Liver (tissue), 3 donors: Measurements from ENCODE around the gene GUCA1C.

Experiments
- FOXA1 ChIP-seq: IDR thresholded peaks from 2 replicates; pipeline ENCODE4 v1.6.1; 2016; ENCODE audit warnings: antibody characterized with exemption
- GABPA ChIP-seq, 2 donors: IDR thresholded peaks in 1 of 2; conservative IDR thresholded peaks in 1 of 2; 2 replicates each; pipeline ENCODE4 v1.6.1; 2016; ENCODE audit warnings: antibody characterized with exemption in 2 of 2, mild to moderate bottlenecking in 1 of 2, moderate library complexity in 1 of 2
- HNF4G ChIP-seq: IDR thresholded peaks from 2 replicates; pipeline ENCODE4 v1.6.1; 2016; ENCODE audit warnings: antibody characterized with exemption
- JUND ChIP-seq, 2 donors: IDR thresholded peaks; 2 replicates each; pipeline ENCODE4 v1.6.1; 2016; ENCODE audit warnings: antibody characterized with exemption in 2 of 2
- NR2F2 ChIP-seq: IDR thresholded peaks from 2 replicates; pipeline ENCODE4 v1.6.1; 2016; ENCODE audit warnings: antibody characterized with exemption
- RAD21 ChIP-seq, 2 donors: IDR thresholded peaks; 2 replicates each; pipeline ENCODE4 v1.6.1; 2016; ENCODE audit warnings: antibody characterized with exemption in 2 of 2, mild to moderate bottlenecking in 2 of 2
- SP1 ChIP-seq: IDR thresholded peaks from 2 replicates; pipeline ENCODE4 v1.6.1; 2018; ENCODE audit warnings: antibody characterized with exemption, mild to moderate bottlenecking
- TAF1 ChIP-seq: conservative IDR thresholded peaks from 2 replicates; pipeline ENCODE4 v1.6.1; 2016; ENCODE audit warnings: antibody characterized with exemption, mild to moderate bottlenecking
- YY1 ChIP-seq: IDR thresholded peaks from 2 replicates; pipeline ENCODE4 v1.6.1; 2016; ENCODE audit warnings: antibody characterized with exemption, mild to moderate bottlenecking
- TF ChIP-seq, protein P1 (sequence below): IDR thresholded peaks from 2 replicates; pipeline ENCODE4 v1.6.1; 2016; ENCODE audit warnings: antibody characterized with exemption, mild to moderate bottlenecking
- TF ChIP-seq, protein P2 (sequence below): fragments of 150-350 bp; IDR thresholded peaks from 2 replicates; pipeline ENCODE4 v1.5.1; 2017; ENCODE audit warnings: improper control_type of control experiment, low read depth, low read length; ENCODE audit not compliant: missing input control
- TF ChIP-seq, protein P3 (sequence below): IDR thresholded peaks from 2 replicates; pipeline ENCODE4 v1.6.1; 2016; ENCODE audit warnings: antibody characterized with exemption
- TF ChIP-seq, protein P4 (sequence below): IDR thresholded peaks from 2 replicates; pipeline ENCODE4 v1.6.1; 2016; ENCODE audit warnings: antibody characterized with exemption
- TF ChIP-seq, protein P5 (sequence below): IDR thresholded peaks from 2 replicates; pipeline ENCODE4 v1.6.1; 2016; ENCODE audit warnings: antibody characterized with exemption
- donor health status: healthy.
- donor health status: healthy.

DNA sequence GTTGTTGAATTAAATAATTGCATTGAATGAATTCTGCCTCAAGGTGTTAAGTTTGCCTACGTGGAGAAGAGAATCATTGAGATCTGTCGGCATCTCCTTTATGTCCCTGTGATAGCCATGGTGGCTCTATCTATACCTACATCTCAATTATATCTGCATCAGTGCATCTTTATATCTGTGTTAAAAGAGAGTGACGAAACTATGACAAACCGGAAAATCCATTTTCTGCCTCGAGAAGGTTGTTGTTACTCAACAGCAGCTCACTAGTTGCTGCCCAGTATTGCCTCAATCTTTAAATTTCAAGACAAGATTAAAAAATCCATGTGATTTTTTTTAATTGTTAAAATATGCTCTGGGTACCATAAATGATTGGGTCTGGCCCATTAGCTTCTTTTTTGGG lies 58.7 kb downstream of the GUCA1C start:
- TF ChIP-seq, protein P1, sequence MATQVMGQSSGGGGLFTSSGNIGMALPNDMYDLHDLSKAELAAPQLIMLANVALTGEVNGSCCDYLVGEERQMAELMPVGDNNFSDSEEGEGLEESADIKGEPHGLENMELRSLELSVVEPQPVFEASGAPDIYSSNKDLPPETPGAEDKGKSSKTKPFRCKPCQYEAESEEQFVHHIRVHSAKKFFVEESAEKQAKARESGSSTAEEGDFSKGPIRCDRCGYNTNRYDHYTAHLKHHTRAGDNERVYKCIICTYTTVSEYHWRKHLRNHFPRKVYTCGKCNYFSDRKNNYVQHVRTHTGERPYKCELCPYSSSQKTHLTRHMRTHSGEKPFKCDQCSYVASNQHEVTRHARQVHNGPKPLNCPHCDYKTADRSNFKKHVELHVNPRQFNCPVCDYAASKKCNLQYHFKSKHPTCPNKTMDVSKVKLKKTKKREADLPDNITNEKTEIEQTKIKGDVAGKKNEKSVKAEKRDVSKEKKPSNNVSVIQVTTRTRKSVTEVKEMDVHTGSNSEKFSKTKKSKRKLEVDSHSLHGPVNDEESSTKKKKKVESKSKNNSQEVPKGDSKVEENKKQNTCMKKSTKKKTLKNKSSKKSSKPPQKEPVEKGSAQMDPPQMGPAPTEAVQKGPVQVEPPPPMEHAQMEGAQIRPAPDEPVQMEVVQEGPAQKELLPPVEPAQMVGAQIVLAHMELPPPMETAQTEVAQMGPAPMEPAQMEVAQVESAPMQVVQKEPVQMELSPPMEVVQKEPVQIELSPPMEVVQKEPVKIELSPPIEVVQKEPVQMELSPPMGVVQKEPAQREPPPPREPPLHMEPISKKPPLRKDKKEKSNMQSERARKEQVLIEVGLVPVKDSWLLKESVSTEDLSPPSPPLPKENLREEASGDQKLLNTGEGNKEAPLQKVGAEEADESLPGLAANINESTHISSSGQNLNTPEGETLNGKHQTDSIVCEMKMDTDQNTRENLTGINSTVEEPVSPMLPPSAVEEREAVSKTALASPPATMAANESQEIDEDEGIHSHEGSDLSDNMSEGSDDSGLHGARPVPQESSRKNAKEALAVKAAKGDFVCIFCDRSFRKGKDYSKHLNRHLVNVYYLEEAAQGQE: no peak
- TF ChIP-seq, protein P2, sequence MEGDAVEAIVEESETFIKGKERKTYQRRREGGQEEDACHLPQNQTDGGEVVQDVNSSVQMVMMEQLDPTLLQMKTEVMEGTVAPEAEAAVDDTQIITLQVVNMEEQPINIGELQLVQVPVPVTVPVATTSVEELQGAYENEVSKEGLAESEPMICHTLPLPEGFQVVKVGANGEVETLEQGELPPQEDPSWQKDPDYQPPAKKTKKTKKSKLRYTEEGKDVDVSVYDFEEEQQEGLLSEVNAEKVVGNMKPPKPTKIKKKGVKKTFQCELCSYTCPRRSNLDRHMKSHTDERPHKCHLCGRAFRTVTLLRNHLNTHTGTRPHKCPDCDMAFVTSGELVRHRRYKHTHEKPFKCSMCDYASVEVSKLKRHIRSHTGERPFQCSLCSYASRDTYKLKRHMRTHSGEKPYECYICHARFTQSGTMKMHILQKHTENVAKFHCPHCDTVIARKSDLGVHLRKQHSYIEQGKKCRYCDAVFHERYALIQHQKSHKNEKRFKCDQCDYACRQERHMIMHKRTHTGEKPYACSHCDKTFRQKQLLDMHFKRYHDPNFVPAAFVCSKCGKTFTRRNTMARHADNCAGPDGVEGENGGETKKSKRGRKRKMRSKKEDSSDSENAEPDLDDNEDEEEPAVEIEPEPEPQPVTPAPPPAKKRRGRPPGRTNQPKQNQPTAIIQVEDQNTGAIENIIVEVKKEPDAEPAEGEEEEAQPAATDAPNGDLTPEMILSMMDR: no peak
- TF ChIP-seq YY1 (no peak), RAD21 (IDR thresholded peaks at IDR 0.05) (no peak), TAF1 (no peak), FOXA1 (no peak), SP1 (no peak), NR2F2 (no peak), GABPA (IDR thresholded peaks at IDR 0.05 in 1 of 2, conservative IDR thresholded peaks at IDR 0.05 in 1 of 2) (no peak), JUND (IDR thresholded peaks at IDR 0.05) (no peak), HNF4G (no peak)
- TF ChIP-seq, protein P3, sequence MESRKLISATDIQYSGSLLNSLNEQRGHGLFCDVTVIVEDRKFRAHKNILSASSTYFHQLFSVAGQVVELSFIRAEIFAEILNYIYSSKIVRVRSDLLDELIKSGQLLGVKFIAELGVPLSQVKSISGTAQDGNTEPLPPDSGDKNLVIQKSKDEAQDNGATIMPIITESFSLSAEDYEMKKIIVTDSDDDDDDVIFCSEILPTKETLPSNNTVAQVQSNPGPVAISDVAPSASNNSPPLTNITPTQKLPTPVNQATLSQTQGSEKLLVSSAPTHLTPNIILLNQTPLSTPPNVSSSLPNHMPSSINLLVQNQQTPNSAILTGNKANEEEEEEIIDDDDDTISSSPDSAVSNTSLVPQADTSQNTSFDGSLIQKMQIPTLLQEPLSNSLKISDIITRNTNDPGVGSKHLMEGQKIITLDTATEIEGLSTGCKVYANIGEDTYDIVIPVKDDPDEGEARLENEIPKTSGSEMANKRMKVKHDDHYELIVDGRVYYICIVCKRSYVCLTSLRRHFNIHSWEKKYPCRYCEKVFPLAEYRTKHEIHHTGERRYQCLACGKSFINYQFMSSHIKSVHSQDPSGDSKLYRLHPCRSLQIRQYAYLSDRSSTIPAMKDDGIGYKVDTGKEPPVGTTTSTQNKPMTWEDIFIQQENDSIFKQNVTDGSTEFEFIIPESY: no peak
- TF ChIP-seq, protein P4, sequence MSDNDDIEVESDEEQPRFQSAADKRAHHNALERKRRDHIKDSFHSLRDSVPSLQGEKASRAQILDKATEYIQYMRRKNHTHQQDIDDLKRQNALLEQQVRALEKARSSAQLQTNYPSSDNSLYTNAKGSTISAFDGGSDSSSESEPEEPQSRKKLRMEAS: no peak
- TF ChIP-seq, protein P5, sequence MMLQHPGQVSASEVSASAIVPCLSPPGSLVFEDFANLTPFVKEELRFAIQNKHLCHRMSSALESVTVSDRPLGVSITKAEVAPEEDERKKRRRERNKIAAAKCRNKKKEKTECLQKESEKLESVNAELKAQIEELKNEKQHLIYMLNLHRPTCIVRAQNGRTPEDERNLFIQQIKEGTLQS: no peak
